Measurements from ENCODE around the gene TPRX1.
"Not testable (repeated sequence)": the region's sequence is repeated elsewhere in the genome, so short reads cannot be mapped to it uniquely, and the experiment has no call there.

Gene TPRX1

DNA sequence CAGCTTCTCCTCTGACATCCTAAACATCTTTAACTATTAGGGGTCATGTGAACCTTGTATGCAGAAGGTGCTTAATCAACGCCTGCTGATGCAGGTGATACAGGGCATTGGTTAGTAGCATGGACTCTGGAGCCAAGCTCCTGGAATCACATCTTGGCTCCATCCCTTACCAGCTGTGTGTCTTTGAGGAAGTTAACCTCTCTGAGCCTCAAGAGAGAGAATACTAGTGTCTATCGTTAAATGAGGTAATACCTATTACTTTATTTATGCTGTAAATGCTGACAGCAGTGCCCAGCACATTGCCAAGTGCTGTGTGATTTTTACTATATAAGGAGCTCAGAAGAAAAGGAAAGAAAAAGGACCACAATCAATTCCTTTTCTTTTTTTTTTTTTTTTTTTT, 37.0 kb downstream of the TPRX1 start:
- DNase-seq (ENCODE audit: low read depth) = no peak

DNA sequence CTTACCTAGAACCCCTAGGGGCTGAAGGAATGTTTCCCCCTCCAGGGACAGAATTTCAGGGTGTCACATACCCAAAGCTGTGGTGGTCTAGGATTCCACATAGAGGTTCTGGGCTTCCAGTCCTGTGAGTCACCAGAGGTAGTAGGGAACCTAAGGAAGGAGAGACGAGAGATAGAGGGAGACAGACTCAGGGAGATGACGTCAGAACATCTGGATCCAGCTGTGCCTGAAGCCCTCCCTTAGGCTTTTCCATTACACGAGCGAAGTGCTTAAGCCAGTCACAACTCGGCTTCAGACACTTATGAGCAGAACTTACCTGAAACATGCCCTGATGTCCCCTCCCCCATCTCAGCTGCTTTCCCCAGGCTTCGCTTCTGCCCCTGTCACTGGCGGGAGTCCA, 37.7 kb downstream of the TPRX1 start:
- DNase-seq (ENCODE audit: low read depth) = no peak

DNA sequence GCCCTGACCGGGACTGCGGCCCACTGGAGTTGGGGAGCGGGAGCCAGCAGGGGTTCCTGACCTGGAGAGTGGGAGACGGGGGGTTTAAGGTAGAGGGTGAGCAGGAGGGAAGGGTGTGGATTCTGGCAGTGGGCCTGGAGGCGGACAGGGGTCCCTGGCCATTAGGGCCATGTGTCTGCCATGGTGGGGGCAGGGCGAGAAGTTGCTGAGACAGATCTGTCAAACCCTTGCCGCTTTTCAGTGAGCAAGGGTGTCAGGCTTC, 38.1 kb downstream of the TPRX1 start:
- DNase-seq (ENCODE audit: low read depth) = no peak

DNA sequence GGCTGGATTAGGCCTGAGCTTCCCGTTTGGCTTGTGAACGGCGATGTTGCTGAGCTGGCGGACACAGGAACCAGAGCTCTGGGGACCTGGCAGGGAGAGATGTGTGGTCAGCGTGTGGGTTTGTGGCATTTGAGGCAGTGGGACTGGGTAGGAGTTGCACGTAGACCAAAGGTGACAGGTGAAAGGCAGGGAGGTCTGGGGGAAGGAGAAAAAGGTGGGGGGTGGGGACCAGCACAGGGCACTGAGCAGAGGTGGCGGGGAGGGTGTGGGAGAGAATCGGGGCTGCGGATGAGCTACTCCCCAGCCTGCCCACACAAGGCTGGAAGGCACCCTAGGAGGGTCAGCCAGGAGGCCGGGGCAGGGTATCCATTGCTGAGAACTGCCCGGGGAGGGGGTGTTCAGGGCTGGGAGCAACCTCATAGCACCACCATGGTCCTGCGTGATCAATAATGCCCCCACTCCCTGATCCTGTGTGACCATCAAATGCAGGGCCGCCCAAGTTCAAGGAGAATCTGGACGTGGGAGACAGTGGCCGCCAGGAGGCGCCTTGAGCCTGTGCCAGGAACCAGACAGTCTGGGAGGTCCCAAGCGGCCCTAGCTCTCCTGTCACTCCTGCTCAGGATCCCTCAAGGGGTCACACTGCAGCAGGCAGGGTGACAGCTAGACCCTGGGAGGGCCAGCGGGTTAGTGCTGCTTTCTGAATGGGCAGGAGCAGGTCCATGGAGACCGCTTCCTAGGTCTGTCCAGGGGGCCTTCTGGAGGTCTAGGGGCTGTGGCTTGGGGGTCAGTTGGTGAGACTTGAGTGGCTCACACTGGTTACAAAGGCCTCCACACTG, 38.6 kb downstream of the TPRX1 start:
- no peak for DNase-seq (ENCODE audit: low read depth)

DNA sequence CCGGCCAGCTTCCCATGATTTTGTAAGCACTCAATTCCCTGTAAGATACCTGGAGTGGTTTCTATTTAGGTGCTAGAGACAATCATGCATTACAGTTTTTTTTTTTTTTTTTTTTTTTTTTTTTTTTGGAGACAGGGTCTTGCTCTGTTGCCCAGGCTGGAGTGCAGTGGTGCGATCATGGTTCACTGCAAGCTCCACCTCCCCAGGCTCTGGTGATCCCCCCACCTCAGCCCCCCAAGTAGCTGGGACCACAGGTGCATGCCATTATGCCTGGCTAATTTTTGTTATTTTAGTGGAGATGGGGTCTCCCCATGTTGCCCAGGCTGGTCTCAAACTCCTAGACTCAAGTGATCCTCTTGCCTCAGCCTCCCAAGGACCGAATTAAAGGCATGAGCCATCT, 39.6 kb downstream of the TPRX1 start:
- not testable (repeated sequence) for DNase-seq (ENCODE audit: low read depth)

DNA sequence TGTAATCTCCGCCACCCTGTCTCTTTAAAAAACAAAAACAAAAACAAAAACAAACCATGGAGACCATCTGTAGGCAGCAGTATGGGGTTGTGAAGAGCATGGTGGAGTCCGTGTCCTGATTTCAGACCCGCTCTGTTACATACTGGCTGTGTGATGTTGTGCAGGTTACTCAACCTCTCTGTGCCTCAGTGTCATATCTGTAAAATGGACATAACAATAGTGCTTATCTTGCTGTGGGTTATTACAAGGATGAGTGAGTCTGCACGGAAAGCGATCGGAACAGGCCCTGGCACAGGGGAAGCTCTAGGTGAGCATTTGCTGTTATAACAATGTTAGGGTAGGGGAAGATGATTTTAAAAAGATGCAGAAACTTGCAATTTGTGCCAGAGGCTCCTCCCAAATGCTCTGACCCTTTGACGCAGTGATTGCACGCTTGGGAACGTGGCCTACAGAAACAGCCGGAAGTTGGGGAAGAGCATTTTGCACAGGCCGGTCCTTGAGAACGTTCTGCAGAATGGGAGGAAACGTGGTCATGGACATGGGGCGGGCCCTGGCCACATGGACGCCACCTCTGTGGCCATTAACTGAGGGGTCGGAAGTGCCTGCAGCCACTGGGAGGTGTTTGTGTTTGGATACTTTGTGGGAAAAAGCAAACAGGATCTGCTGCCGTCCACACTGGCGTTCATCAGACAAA, 41.6 kb downstream of the TPRX1 start:
- no peak for DNase-seq (ENCODE audit: low read depth)

DNA sequence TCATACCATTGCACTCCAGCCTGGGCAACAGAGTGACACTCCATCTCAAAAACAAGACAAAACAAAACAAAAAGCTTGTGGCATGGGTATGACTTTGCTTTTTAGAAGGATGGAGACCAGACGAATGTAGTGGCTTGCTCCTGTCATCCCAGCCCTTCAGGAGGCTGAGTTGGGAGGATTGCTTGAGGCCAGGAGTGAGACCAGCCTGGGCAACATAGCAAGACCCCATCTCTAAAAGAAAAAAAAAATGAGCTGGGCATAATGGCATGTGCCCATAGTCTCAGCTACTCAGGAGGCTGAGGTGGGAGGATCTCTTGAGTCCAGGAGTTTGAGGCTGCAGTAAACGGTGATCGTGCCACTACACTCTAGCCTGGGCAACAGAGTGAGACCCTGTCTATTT, 42.2 kb downstream of the TPRX1 start:
- DNase-seq (ENCODE audit: low read depth) = no peak

DNA sequence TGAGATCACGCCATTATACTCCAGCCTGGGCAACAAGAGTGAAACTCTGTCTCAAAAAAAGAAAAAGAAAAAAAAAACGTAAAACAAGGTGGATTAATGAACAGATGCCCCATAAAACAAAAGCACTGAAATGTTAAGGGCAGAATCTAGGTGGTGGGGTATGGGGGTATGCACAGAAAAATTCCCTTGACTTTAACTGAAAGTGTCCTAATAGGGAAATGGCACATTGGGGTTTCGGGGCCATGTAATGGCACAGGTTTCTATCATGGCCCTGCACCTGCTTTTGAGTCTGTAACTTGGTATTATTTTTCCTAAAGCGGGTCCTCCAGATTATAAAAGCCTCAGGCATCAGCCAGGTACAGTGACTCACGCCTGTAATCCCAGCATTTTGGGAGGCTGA, 42.8 kb downstream of the TPRX1 start:
- DNase-seq (ENCODE audit: low read depth) = no peak

DNA sequence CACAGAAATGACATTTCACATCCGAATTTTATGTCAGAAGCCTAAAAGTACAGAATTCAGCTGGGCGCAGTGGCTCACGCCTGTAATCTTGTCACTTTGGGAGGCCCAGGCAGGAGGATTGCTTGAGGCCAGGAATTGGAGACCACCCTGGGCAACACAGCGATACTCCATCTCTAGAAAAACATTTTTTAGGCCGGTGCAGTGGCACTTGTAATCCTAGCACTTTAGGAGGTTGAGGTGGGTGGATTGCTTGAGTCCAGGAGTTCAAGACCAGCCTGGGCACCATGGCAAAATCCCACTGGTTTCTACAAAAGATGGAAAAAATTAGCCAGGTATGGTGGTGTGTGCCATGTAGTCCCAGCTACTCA, 43.7 kb downstream of the TPRX1 start:
- DNase-seq (ENCODE audit: low read depth) = no peak

DNA sequence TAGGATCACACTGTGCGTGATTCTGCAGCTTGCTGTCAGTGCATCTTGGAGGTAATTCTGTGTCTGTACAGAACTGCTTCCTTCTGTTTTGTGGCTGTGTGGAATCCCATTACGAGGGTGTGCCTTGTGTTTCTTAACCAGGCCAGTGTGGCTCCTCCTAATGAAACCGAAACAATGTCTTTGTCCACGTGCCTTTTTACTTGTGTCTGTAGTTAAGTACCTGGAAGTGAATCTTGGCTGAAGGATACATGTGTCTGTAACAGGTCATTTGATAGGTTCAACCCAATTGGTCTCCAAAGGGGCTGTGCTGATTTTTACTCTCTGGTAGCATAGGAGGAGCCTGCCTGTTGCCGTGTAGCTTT, 45.9 kb downstream of the TPRX1 start:
- DNase-seq (ENCODE audit: low read depth) = no peak

DNA sequence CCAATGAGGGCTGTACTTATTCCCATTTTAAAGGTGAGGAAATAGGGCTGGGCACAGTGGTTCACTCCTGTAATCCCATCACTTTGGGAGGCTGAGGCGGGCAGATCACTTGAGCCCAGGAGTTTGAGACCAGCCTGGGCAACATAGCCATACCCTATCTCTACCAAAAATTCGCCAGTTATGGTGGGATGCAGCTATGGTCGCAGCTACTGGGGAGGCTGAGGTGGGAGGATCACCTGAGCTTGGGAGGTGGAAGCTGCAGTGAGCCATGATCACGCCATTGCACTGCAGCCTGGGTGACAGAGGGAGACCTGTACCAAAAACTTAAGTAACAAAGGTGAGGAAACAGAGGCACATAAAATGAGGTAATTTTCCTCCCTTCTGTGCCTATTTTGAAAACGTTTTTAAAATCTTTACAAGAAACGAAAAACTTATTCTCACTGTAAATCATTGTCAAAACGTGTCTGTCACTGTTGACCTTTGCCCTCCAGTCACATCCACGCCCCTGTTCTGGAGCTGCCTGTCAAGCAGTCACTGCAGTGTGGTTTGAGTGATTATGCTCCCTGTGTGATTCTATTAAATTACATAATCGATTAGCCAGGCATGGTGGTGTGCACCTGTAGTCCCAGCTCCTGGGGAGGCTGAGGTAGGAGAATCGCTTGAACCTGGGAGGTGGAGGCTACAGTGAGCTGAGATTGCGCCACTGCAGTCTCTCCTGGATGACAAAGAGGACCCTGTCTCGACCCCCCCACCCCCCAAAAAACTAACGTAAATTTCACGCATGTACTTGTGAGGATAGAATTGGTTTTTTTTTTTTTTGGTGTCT, 46.5 kb downstream of the TPRX1 start:
- no peak for DNase-seq (ENCODE audit: low read depth)

DNA sequence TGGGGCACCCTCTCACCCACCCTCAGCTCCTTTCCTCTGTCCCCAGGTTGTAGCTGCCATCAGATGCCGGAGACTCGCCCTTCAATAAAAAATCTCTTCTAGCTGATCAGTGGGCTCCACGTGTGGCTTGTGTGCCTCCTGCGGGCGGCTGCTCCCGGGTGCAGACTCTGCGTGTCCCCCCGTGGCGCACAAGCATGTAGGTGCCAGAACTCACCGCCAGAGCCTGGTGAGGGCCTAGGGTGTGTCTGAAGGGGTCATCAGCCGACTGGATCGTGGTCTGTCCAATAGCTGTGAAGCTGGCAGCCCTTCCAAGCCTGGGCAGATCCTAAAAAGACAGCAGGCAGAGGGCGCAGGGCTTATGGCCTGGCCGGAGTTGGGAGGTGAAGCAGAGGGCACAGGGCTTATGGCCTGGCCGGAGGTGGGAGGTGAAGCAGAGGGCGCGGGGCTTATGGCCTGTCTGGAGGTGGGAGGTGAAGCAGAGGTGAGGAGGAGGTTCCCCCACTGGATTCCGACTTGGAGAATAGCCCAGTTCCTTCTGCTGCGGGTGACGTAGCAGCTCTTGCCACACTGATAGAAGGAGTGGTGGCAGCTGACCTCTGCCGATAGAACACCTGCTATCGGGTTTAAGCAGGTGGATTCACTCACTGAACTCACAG, 47.3 kb downstream of the TPRX1 start:
- DNase-seq (ENCODE audit: low read depth) = no peak

DNA sequence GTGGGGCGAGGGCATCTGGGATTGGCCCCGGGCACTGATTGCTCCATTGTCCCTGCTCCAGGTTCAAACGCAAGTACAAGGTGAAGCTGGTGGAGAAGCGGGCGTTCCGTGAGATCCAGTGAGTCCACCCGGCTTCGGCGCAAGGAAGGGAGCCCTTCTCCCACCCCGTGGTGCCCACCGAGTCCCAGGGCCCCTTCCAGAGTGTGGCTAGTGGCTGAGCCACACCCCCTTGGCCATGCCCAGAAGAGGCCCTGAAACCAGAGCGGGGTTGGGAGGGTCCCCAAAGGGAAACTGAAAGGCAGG, 47.8 kb downstream of the TPRX1 start:
- DNase-seq (ENCODE audit: low read depth) = no peak

DNA sequence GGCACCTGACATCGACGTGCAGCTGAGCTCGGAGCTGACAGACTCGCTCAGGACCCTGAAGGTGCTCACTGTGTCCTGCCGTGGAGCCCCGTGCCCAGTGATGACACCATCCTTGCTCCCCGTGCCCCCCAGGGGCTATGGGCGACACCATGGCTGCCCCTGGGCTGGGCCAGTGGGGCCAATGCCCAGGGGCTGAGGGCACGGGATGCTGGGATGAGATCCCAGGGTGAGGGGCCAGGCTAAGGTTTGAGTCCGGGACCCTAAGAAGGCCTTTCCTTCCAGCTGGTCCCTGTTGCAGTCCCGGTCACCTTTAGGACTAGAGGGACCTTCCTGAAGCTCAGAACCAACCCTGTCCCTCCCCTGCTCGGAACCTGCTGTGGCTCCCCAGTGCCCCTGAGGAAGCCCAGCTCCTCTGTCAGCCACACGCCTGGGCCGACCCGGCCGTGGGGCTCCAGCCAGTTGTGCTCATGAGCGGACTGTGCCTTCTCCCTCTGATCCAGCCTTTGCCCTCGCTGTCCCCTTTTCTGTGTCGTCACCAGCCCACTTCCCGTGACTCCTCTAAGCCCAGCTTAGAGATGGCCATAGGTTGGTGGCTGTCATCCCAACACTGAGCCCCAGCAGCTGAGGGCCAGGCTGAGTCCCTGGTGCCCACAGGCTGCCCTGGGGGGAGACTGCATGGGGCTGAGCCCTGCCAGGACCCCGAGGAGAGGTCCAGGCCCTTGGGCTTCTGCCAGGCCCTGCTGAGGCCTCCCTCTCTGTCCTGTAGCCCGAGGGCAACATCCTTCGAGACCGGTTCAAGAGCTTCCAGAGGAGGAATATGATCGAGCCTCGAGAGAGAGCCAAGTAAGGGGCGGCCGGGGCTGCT, 48.4 kb downstream of the TPRX1 start:
- DNase-seq (ENCODE audit: low read depth) = no peak

DNA sequence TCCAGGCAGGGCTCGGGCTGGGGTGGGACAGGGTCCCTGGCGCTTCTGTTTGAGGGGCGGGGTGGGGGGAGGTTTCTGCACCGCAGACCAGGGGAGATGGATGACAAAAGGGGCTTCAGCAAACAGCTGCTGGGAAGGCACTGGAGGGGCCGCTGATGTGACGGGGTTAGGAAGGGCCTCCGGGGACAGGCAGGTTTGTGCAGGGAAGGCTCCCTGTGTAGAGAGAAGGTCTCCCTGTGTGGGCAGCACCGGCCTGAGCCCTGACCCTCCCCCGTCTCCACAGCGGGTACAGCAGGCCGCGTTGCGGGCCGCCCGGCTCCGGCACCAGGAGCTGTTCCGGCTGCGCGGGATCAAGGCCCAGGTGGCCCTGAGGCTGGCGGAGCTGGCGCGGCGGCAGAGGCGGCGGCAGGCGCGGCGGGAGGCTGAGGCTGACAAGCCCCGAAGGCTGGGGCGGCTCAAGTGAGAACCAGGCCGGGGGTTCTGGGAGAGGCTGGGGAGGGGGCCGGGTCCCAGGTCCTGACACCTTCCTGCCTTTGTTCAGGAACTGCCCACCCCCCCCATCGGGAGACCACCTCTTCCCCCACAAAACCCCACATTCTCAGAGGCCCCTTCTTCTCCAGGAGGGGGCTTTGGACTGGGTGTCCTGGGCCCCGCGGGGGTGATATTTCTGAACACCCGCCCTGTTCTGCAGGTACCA, 49.1 kb downstream of the TPRX1 start:
- DNase-seq (ENCODE audit: low read depth) = no peak

DNA sequence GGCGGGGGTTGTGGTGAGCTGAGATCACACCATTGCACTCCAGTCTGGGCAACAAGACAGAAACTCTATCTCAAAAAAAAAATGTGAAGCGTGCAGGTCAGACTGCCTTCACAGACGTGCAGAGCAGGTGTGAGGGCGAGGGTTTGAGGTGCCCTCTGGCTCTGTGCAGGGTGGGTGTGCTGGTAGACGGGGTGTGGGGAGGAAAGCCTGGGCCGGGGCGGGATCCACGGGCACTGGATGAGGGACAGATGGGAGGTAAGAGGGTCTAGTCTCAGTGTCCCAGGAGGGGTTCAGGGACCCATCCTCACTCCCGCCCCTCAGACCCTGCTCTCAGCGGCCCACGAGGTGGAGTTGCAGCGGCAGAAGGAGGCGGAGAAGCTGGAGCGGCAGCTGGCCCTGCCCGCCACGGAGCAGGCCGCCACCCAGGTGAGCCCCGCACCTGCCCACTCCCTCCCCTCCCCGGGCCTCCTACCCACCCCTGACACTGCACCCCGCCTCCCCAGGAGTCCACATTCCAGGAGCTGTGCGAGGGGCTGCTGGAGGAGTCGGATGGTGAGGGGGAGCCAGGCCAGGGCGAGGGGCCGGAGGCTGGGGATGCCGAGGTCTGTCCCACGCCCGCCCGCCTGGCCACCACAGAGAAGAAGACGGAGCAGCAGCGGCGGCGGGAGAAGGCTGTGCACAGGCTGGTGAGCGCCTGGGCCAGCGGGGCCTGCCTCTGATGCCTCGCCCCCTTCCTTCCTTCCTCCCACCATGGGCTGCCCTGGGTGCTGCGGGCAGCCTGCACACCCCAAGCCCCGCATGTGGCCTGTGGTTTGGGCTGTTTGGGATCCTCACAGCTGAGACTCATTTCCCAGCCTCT, 49.9 kb downstream of the TPRX1 start:
- no peak for DNase-seq (ENCODE audit: low read depth)

DNA sequence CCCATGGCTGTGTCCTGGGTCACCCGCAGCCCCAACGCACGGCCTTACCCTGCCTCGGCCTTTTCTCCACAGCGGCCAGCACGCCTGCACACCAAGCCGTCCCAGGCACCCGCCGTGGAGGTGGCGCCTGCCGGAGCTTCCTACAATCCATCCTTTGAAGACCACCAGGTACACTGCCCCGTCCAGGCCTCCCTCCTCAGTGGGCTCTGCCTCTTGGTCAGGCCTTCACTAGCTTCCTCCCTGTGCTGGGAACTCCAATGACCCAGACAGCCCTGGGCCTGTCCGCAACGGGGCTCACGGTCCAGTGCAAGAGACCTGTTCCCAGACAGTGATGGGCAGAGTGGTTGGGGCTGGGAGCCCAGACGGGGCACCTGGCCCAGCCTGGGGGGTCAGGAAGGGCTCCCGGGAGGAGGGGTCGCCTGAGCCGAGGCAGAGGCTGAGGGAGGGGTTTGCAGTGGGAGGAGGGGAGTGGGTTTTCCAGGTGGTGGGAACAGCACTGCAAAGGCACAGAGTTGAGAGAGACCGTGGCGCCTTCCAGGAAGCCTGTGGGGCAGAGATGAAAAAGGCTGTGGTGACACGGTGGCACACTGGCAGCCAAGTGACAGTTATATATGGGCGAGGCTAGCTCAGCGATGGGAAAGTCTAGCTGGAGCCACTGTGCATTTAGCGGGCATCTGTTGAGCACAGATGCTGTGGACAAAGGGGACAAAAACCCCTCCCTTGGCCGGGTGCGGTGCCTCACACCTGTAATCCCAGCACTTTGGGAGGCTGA, 51.7 kb downstream of the TPRX1 start:
- no peak for DNase-seq (ENCODE audit: low read depth)
